K562 (cell line): ENCODE results near the gene DYRK1A. TPM values are rescaled to one million over a fixed set of nuclear protein-coding genes. Genes with fewer than 3 reads are reported as not detected.
A peak's percentile ranks its signal among the peaks of the same experiment; 100 is the strongest.

ENCODE experiments used
- CBX5 ChIP-seq: IDR thresholded peaks from 2 replicates; pipeline ENCODE4 v1.6.1; 2014; ENCODE audit warnings: low read depth, borderline replicate concordance
- CHD1 ChIP-seq: fragments of 200-600 bp; sonication (generic); IDR thresholded peaks from one replicate; pipeline ENCODE4 v1.6.1; 2012; ENCODE audit warnings: mild to moderate bottlenecking, moderate library complexity, low read length, inconsistent platforms
- CREB1 ChIP-seq, 2 experiments: sonication (generic) in 1 of 2; formaldehyde crosslinking in 1 of 2; IDR thresholded peaks; 2 replicates each; pipeline versions ENCODE4 v1.6.1 to v1.8.0; 2012 to 2022; ENCODE audit warnings: inconsistent platforms in 1 of 2, mild to moderate bottlenecking in 1 of 2, missing genetic modification reagents in 1 of 2, moderate library complexity in 1 of 2
- CXXC5 ChIP-seq: fragments of 250-450 bp; sonication (Bioruptor Pico); IDR thresholded peaks from 2 replicates; pipeline ENCODE4 v1.8.0; 2022; ENCODE audit warnings: inconsistent platforms, mild to moderate bottlenecking, moderate library complexity
- E2F3 ChIP-seq: fragments of 250-450 bp; sonication (Bioruptor Pico); IDR thresholded peaks from 2 replicates; pipeline ENCODE4 v1.4.0; 2020; ENCODE audit warnings: mild to moderate bottlenecking
- EP300 ChIP-seq: IDR thresholded peaks from 2 replicates; pipeline ENCODE4 v1.6.1; 2012; ENCODE audit warnings: low read length, improper control_type of control experiment
- EP400 ChIP-seq: fragments of 450-650 bp; IDR thresholded peaks from 2 replicates; pipeline ENCODE4 v1.6.1; 2017; ENCODE audit warnings: antibody characterized with exemption, mild to moderate bottlenecking, moderate library complexity
- FOXJ2 ChIP-seq: fragments of 200-800 bp; sonication (Bioruptor generic); IDR thresholded peaks from 2 replicates; pipeline ENCODE4 v1.6.1; 2016; ENCODE audit warnings: missing genetic modification characterization, missing compliant biosample characterization
- HMG20A ChIP-seq: fragments of 450-650 bp; formaldehyde crosslinking; conservative IDR thresholded peaks from 2 replicates; pipeline ENCODE4 v1.4.0; 2020; ENCODE audit warnings: mild to moderate bottlenecking, mixed read lengths
- HMG20B ChIP-seq: fragments of 250-450 bp; sonication (Bioruptor Pico); IDR thresholded peaks from 2 replicates; pipeline ENCODE4 v1.5.0; 2021; ENCODE audit warnings: mild to moderate bottlenecking
- KAT8 ChIP-seq: fragments of 450-650 bp; IDR thresholded peaks from 2 replicates; pipeline ENCODE4 v1.6.1; 2016; ENCODE audit warnings: low read depth, mild to moderate bottlenecking
- MECOM ChIP-seq: fragments of 250-450 bp; sonication (Bioruptor Pico); IDR thresholded peaks from 2 replicates; pipeline ENCODE4 v1.8.0; 2022; ENCODE audit warnings: inconsistent platforms
- MYNN ChIP-seq, 2 experiments: sonication (generic); formaldehyde crosslinking in 1 of 2; IDR thresholded peaks; 2 replicates each; pipeline versions ENCODE4 v1.5.0 to v1.6.1; 2016 to 2020; ENCODE audit warnings: antibody characterized with exemption in 1 of 2, missing genetic modification reagents in 1 of 2
- NR4A1 ChIP-seq, 2 experiments: fragments of 250-450 bp in 1 of 2; fragments of 450-650 bp in 1 of 2; sonication (Bioruptor Pico) in 1 of 2; IDR thresholded peaks; 2 replicates each; pipeline versions ENCODE4 v1.4.0 to v1.6.1; 2016 to 2020; ENCODE audit warnings: mild to moderate bottlenecking in 2 of 2, missing compliant biosample characterization in 1 of 2, missing genetic modification characterization in 1 of 2, moderate library complexity in 1 of 2
- PHF20 ChIP-seq: fragments of 450-650 bp; IDR thresholded peaks from 2 replicates; pipeline ENCODE4 v1.6.1; 2018; ENCODE audit not compliant: partially characterized antibody
- RBM15 ChIP-seq: fragments of 200-400 bp; formaldehyde crosslinking; IDR thresholded peaks from 2 replicates; pipeline ENCODE4 v1.6.1; 2018; ENCODE audit warnings: mild to moderate bottlenecking, low read length, moderate library complexity; ENCODE audit not compliant: insufficient read depth
- RBM25 ChIP-seq: fragments of 200-400 bp; formaldehyde crosslinking; IDR thresholded peaks from 2 replicates; pipeline ENCODE4 v1.6.1; 2018; ENCODE audit warnings: low read length, low read depth, moderate library complexity; ENCODE audit not compliant: severe bottlenecking
- RNF2 ChIP-seq: sonication (generic); IDR thresholded peaks from 2 replicates; pipeline ENCODE4 v1.6.1; 2016
- SAP30 ChIP-seq: fragments of 200-600 bp; sonication (generic); IDR thresholded peaks from 2 replicates; pipeline ENCODE4 v1.6.1; 2012; ENCODE audit warnings: borderline replicate concordance, low read depth, mild to moderate bottlenecking, moderate library complexity, low read length, control low read depth, inconsistent platforms; ENCODE audit not compliant: insufficient read depth, poor library complexity, severe bottlenecking
- SOX6 ChIP-seq: fragments of 450-650 bp; IDR thresholded peaks from 2 replicates; pipeline ENCODE4 v1.6.1; 2014; ENCODE audit warnings: mild to moderate bottlenecking
- SP2 ChIP-seq: IDR thresholded peaks from 2 replicates; pipeline ENCODE4 v1.6.1; 2011; ENCODE audit warnings: mild to moderate bottlenecking, low read depth, low read length, moderate library complexity; ENCODE audit not compliant: poor library complexity, severe bottlenecking; ENCODE audit errors: extremely low read depth
- TAL1 ChIP-seq: fragments of 450-650 bp; IDR thresholded peaks from 2 replicates; pipeline ENCODE4 v1.6.1; 2016; ENCODE audit warnings: mild to moderate bottlenecking
- ZBTB8A ChIP-seq: fragments of 450-650 bp; IDR thresholded peaks from 2 replicates; pipeline ENCODE4 v1.6.1; 2018; ENCODE audit warnings: mild to moderate bottlenecking, moderate library complexity; ENCODE audit not compliant: partially characterized antibody
- ZC3H4 ChIP-seq: sonication (generic); formaldehyde crosslinking; IDR thresholded peaks from 2 replicates; pipeline ENCODE4 v1.9.0; 2021; ENCODE audit warnings: missing genetic modification reagents, borderline replicate concordance
- ZFP91 ChIP-seq: sonication (generic); formaldehyde crosslinking; IDR thresholded peaks from 2 replicates; pipeline ENCODE4 v1.8.0; 2022; ENCODE audit warnings: mild to moderate bottlenecking, missing genetic modification reagents
- ZNF408 ChIP-seq: fragments of 250-450 bp; sonication (Bioruptor Pico); IDR thresholded peaks from 2 replicates; pipeline ENCODE4 v1.4.0; 2020; ENCODE audit warnings: low read depth, mild to moderate bottlenecking, moderate library complexity
- ZNF668 ChIP-seq: fragments of 250-450 bp; sonication (Bioruptor Pico); IDR thresholded peaks from 2 replicates; pipeline ENCODE4 v1.8.0; 2022; ENCODE audit warnings: mild to moderate bottlenecking, inconsistent platforms
- ZNF695 ChIP-seq: fragments of 450-650 bp; formaldehyde crosslinking; IDR thresholded peaks from 2 replicates; pipeline ENCODE4 v1.4.0; 2020; ENCODE audit warnings: mild to moderate bottlenecking, moderate library complexity
- polyA plus RNA-seq, 8 experiments: library from polyadenylated mRNA; depleted of rRNA in 4 of 8; stranded (reverse) in 5 of 8; unstranded in 3 of 8; fragments of >200 nt; fragmentation: Nextera tagmentation in 2 of 8; fragmentation: Illumina TruSeq in 1 of 8; extraction: Ambion mirVana in 2 of 8; extraction: Trizol in 1 of 8; gene quantifications; 2 replicates each; pipeline versions ENCODE4 v1.2.1 to v1.2.3, GENCODE V29; 2011 to 2014; ENCODE audit warnings: inconsistent platforms in 1 of 8, missing spikeins in 1 of 8
- total RNA-seq, 7 experiments: library from RNA; depleted of rRNA in 6 of 7; stranded (reverse); fragments of >200 nt in 6 of 7; fragmentation: Illumina TruSeq in 2 of 7; extraction: Trizol in 2 of 7; gene quantifications; 2 replicates each; pipeline versions ENCODE4 v1.2.1 to v1.2.3, GENCODE V29; 2011 to 2021; ENCODE audit warnings: low replicate concordance in 1 of 7
- TF ChIP-seq, protein P1 (sequence below): fragments of 250-450 bp; sonication (Bioruptor Pico); IDR thresholded peaks from 2 replicates; pipeline ENCODE4 v1.4.0; 2020; ENCODE audit warnings: mild to moderate bottlenecking

The DYRK1A gene
- total and polyA plus RNA-seq, 9 of the 15 experiments (the other 6 are each of a cell fraction or from before 2014, with no cell fraction given) = 3.7 to 64.8 (median 42.3) TPM

DNA sequence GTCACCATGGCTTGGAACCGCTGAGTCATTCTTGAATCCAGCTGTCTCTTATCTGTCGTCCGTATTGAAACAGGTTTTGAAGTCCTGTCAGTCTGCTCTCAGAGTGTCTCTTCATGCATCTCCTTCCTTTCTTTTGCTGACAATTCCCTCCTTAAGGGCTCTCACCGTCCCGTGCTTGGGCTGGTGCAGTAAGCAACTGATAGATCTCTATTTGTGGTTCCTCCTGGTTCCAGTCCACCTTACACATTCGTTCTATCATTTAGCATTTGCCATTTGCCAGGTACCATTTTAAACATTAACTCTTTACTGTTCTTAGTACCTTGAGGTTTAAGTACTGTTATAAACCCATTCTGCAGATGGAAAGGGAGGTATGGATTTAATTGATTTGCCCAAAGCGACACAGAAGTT lies 88.9 kb downstream of the DYRK1A start (continued):
- TF ChIP-seq ZFP91 (CRISPR knock-in tag) (no peak), CBX5 (no peak), SAP30 (no peak), KAT8 (no peak), HMG20A (no peak), CREB1 (IDR thresholded peaks at IDR 0.05) (no peak), CREB1 (CRISPR knock-in tag; IDR thresholded peaks at IDR 0.05) (no peak), RNF2 (0 out of 2 replicates have a peak, but pooled peaks have one; percentile 28), MECOM (peak; percentile 94), PHF20 (no peak), SOX6 (peak; percentile 88), CHD1 (no peak), SP2 (no peak), RBM25 (peak; percentile 44), TAL1 (peak; percentile 90), ZNF668 (CRISPR knock-in tag) (no peak), HMG20B (CRISPR knock-in tag) (no peak), E2F3 (CRISPR knock-in tag) (no peak), ZNF695 (CRISPR knock-in tag) (no peak), ZC3H4 (CRISPR knock-in tag) (no peak), CXXC5 (CRISPR knock-in tag) (peak; percentile 67), MYNN (IDR thresholded peaks at IDR 0.05) (peak; percentile 67; the same call in 1 of the 2 replicates), MYNN (CRISPR knock-in tag; IDR thresholded peaks at IDR 0.05) (no peak), ZBTB8A (no peak), FOXJ2 (tag) (no peak), EP300 (peak; percentile 87), ZNF408 (CRISPR knock-in tag) (no peak), NR4A1 (CRISPR knock-in tag; IDR thresholded peaks at IDR 0.05) (no peak), NR4A1 (tag; IDR thresholded peaks at IDR 0.05) (no peak), EP400 (peak; percentile 60; the same call in 1 of the 2 replicates), RBM15 (no peak)
- TF ChIP-seq, protein P1, sequence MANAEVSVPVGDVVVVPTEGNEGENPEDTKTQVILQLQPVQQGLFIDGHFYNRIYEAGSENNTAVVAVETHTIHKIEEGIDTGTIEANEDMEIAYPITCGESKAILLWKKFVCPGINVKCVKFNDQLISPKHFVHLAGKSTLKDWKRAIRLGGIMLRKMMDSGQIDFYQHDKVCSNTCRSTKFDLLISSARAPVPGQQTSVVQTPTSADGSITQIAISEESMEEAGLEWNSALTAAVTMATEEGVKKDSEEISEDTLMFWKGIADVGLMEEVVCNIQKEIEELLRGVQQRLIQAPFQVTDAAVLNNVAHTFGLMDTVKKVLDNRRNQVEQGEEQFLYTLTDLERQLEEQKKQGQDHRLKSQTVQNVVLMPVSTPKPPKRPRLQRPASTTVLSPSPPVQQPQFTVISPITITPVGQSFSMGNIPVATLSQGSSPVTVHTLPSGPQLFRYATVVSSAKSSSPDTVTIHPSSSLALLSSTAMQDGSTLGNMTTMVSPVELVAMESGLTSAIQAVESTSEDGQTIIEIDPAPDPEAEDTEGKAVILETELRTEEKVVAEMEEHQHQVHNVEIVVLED (CRISPR knock-in tag) = no peak
